GF-D8 (cell line): Measurements from ENCODE around the gene SLC39A7.

Experiments used
- DNase-seq: peaks from one replicate; lab custom pipeline; 2025; lab: John Stamatoyannopoulos, UW

The SLC39A7 gene

GRCh38 chr6:33236852-33237251 is 36.2 kb downstream of the SLC39A7 start:
- DNase-seq = no peak

GRCh38 chr6:33237741-33238140 is 37.1 kb downstream of the SLC39A7 start:
- DNase-seq = no peak

- no peak for DNase-seq
Measured at GRCh38 chr6:33241968-33242367, 41.3 kb downstream of the SLC39A7 start.

- DNase-seq = no peak
Measured at GRCh38 chr6:33243476-33243875, 42.8 kb downstream of the SLC39A7 start.

- DNase-seq = peak; percentile 54
Measured at GRCh38 chr6:33247977-33248642, 47.4 kb downstream of the SLC39A7 start.

GRCh38 chr6:33248643-33248931 is 47.9 kb downstream of the SLC39A7 start:
- DNase-seq = peak; percentile 37

- peak; percentile 95 for DNase-seq
Measured at GRCh38 chr6:33248932-33249731, 48.5 kb downstream of the SLC39A7 start.

- DNase-seq = no peak
Measured at GRCh38 chr6:33249732-33250630, 49.3 kb downstream of the SLC39A7 start.

- DNase-seq = no peak
Measured at GRCh38 chr6:33250731-33251130, 50.1 kb downstream of the SLC39A7 start.

- no peak for DNase-seq
Measured at GRCh38 chr6:33251395-33252012, 50.8 kb downstream of the SLC39A7 start.

- DNase-seq = no peak
Measured at GRCh38 chr6:33252759-33253158, 52.1 kb downstream of the SLC39A7 start.
